Measurements from ENCODE around the gene WDFY1.

WDFY1 gene

GRCh38 chr2:223932816-223933800 is 12.0 kb downstream of the WDFY1 start:
- DNase-seq (ENCODE audit: low spot score), result no peak
- in situ Hi-C loops (cut with MboI; ENCODE audit: low pct_unique_long_range_greater_than_20kb, low sequenced_read_pairs, unreplicated experiment), result no loop called here
- no peak for TF ChIP-seq CTCF (IDR thresholded peaks at IDR 0.05; ENCODE audit: extremely low read depth, insufficient read depth, missing control alignments)

GRCh38 chr2:223930103-223930976 is 14.8 kb downstream of the WDFY1 start:
- DNase-seq (ENCODE audit: low spot score), result no peak
- in situ Hi-C loops (cut with MboI; ENCODE audit: low pct_unique_long_range_greater_than_20kb, low sequenced_read_pairs, unreplicated experiment), result no loop called here
- no peak for TF ChIP-seq CTCF (IDR thresholded peaks at IDR 0.05; ENCODE audit: extremely low read depth, insufficient read depth, missing control alignments)

GRCh38 chr2:223929571-223930102 is 15.5 kb downstream of the WDFY1 start:
- in situ Hi-C loops (cut with MboI; ENCODE audit: low pct_unique_long_range_greater_than_20kb, low sequenced_read_pairs, unreplicated experiment), result no loop called here
- DNase-seq (ENCODE audit: low spot score), result no peak
- no peak for TF ChIP-seq CTCF (IDR thresholded peaks at IDR 0.05; ENCODE audit: extremely low read depth, insufficient read depth, missing control alignments)

GRCh38 chr2:223928113-223929006 is 16.8 kb downstream of the WDFY1 start:
- in situ Hi-C loops (cut with MboI; ENCODE audit: low pct_unique_long_range_greater_than_20kb, low sequenced_read_pairs, unreplicated experiment), result no loop called here
- TF ChIP-seq CTCF (IDR thresholded peaks at IDR 0.05; ENCODE audit: extremely low read depth, insufficient read depth, missing control alignments), result no peak
- DNase-seq (ENCODE audit: low spot score), result no peak

GRCh38 chr2:223925106-223925505 is 20.0 kb downstream of the WDFY1 start:
- in situ Hi-C loops (cut with MboI; ENCODE audit: low pct_unique_long_range_greater_than_20kb, low sequenced_read_pairs, unreplicated experiment), result no loop called here

More at GRCh38 chr2:223925106-223925505, 20.0 kb downstream of the WDFY1 start:
- no peak for DNase-seq (ENCODE audit: low spot score)
- no peak for TF ChIP-seq CTCF (IDR thresholded peaks at IDR 0.05; ENCODE audit: extremely low read depth, insufficient read depth, missing control alignments)
